Neural cell (in vitro differentiated cells): ENCODE data around the gene NUP210L. TPM values are rescaled to one million over a fixed set of nuclear protein-coding genes. Genes with fewer than 3 reads are reported as not detected.

Experiments
- H2AFZ ChIP-seq: fragments of 200-600, 300-800 bp; sonication (generic), shearing (Covaris generic); 2 replicates; pipeline ENCODE4 v1.6.0; 2014; ENCODE audit warnings: low read depth, mild to moderate bottlenecking, antibody characterized with exemption, low read length, moderate library complexity
- H3F3A ChIP-seq: fragments of 200-600 bp; shearing (Covaris generic); 2 replicates; pipeline ENCODE4 v1.6.1; 2016; ENCODE audit warnings: mild to moderate bottlenecking, moderate library complexity, mixed read lengths, antibody characterized with exemption, low read length; ENCODE audit not compliant: insufficient read depth, poor library complexity, severe bottlenecking
- H3K27ac ChIP-seq: fragments of 200-600, 300-800 bp; sonication (generic), shearing (Covaris generic); 2 replicates; pipeline ENCODE4 v1.5.1; 2014; ENCODE audit warnings: mild to moderate bottlenecking, low read length, moderate library complexity
- H3K27me3 ChIP-seq: fragments of 300-800, 200-600 bp; sonication (generic), shearing (Covaris generic); 2 replicates; pipeline ENCODE4 v1.6.0; 2014; ENCODE audit warnings: mild to moderate bottlenecking, low read depth, low read length, moderate library complexity; ENCODE audit not compliant: insufficient read depth
- H3K36me3 ChIP-seq: fragments of 300-800, 200-600 bp; sonication (generic), shearing (Covaris generic); 2 replicates; pipeline ENCODE4 v1.5.1; 2014; ENCODE audit warnings: mild to moderate bottlenecking, antibody characterized with exemption, low read length, moderate library complexity; ENCODE audit not compliant: insufficient read depth
- H3K4me2 ChIP-seq: fragments of 300-800, 200-600 bp; sonication (generic), shearing (Covaris generic); 2 replicates; pipeline ENCODE4 v1.6.0; 2014; ENCODE audit warnings: mild to moderate bottlenecking, low read length
- H3K4me3 ChIP-seq: fragments of 300-800, 200-600 bp; sonication (generic), shearing (Covaris generic); 2 replicates; pipeline ENCODE4 v1.5.1; 2014; ENCODE audit warnings: mild to moderate bottlenecking, low read length, moderate library complexity
- H3K79me2 ChIP-seq: fragments of 200-600 bp; shearing (Covaris generic); replicated peaks from 2 replicates; pipeline ENCODE4 v1.6.0; 2014; ENCODE audit warnings: mild to moderate bottlenecking, low read length, moderate library complexity; ENCODE audit not compliant: insufficient read depth
- H3K9ac ChIP-seq: fragments of 300-800, 200-600 bp; sonication (generic), shearing (Covaris generic); 2 replicates; pipeline ENCODE4 v1.6.1; 2016; ENCODE audit warnings: mild to moderate bottlenecking, low read length, mixed read lengths
- H3K9me2 ChIP-seq: fragments of 200-600 bp; shearing (Covaris generic); 2 replicates; pipeline ENCODE4 v1.6.1; 2016; ENCODE audit warnings: mild to moderate bottlenecking, low read length, mixed read lengths; ENCODE audit not compliant: insufficient read depth
- H3K9me3 ChIP-seq: fragments of 200-600, 300-800 bp; sonication (generic), shearing (Covaris generic); 2 replicates; pipeline ENCODE4 v1.6.1; 2016; ENCODE audit warnings: mild to moderate bottlenecking, mixed run types, low read length, moderate library complexity, mixed read lengths
- H4K20me1 ChIP-seq: fragments of 200-600 bp; shearing (Covaris generic); 2 replicates; pipeline ENCODE4 v1.6.1; 2016; ENCODE audit warnings: mild to moderate bottlenecking, mixed run types; ENCODE audit not compliant: insufficient read depth
- CTCF ChIP-seq: fragments of 450-650 bp; IDR thresholded peaks from 2 replicates; pipeline ENCODE4 v1.5.1; 2014; ENCODE audit warnings: antibody characterized with exemption, mild to moderate bottlenecking, moderate library complexity; ENCODE audit not compliant: poor library complexity, severe bottlenecking
- EP300 ChIP-seq: fragments of 450-650 bp; conservative IDR thresholded peaks from 2 replicates; pipeline ENCODE4 v1.6.1; 2014; ENCODE audit warnings: antibody characterized with exemption, mild to moderate bottlenecking, moderate library complexity; ENCODE audit not compliant: poor library complexity, severe bottlenecking
- EZH2 ChIP-seq: fragments of 200-600, 300-800 bp; shearing (Covaris generic), sonication (generic); IDR thresholded peaks from 2 replicates; pipeline ENCODE4 v1.6.1; 2014; ENCODE audit warnings: antibody characterized with exemption, low read length, borderline replicate concordance, mild to moderate bottlenecking; ENCODE audit not compliant: insufficient read depth, poor library complexity, severe bottlenecking
- MXI1 ChIP-seq: fragments of 450-650 bp; conservative IDR thresholded peaks from 2 replicates; pipeline ENCODE4 v1.6.1; 2014; ENCODE audit warnings: antibody characterized with exemption, mild to moderate bottlenecking; ENCODE audit not compliant: poor library complexity, severe bottlenecking
- POLR2AphosphoS5 ChIP-seq: IDR thresholded peaks from 2 replicates; pipeline ENCODE4 v1.6.1; 2012
- RAD21 ChIP-seq: fragments of 450-650 bp; conservative IDR thresholded peaks from 2 replicates; pipeline ENCODE4 v1.6.1; 2014; ENCODE audit warnings: antibody characterized with exemption, mild to moderate bottlenecking, moderate library complexity
- SMC3 ChIP-seq: fragments of 450-650 bp; conservative IDR thresholded peaks from 2 replicates; pipeline ENCODE4 v1.6.1; 2014; ENCODE audit warnings: antibody characterized with exemption, mild to moderate bottlenecking, moderate library complexity; ENCODE audit not compliant: poor library complexity
- TAF1 ChIP-seq: IDR thresholded peaks from 2 replicates; pipeline ENCODE4 v1.6.1; 2012; ENCODE audit warnings: low read depth
- polyA plus RNA-seq: library from polyadenylated mRNA; depleted of rRNA; stranded (reverse); fragments of >200 nt; gene quantifications from 2 replicates; pipeline ENCODE4 v1.2.3, GENCODE V29; 2014
- TF ChIP-seq, protein P1 (sequence below): IDR thresholded peaks from 2 replicates; pipeline ENCODE4 v1.6.1; 2012; ENCODE audit warnings: borderline replicate concordance

NUP210L gene
- polyA plus RNA-seq, 1 donor from 2014 or later: 0.09 TPM

DNA sequence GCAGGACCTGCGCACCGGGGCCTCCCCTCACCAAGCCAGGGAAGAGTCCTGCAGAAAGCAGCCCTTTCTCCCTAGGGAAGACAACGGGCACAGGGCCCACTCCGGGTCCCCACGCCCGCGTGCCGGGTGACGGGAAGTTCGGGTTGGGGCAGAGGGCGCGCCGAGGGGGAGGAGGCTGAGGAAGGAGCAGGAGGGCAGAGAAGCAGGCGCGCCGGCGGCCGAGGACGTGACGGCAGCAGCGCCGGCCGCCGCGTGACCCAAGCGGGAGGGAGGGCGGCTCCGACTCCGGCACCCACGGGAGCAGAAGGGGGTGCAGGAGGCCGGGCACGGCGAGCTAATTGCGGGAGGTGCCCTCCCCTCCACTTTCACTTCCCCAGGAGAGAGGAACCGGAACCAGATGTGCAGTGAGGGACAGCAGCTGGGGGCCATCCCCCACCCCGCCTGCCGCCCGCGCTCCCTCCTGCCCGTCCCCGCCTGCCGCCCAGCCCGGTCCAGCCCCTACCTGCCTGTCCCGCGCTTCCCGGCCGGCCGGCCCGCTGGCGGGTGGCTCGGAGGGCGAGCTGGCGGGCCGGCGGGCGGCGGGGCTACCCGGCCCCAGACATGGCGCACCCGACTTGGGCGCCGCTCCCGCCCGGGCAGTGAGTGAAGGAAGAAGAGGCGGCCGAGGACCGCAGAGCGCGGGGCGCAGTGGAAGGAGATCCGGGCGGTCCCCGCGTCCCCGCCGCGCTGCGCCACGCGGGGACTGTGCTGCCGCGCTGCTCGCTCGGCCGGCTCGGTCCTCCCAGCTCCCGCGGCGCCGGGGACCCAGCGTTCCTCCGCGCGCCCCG is 208.9 kb downstream of the NUP210L start:
- Histone ChIP-seq H3K27ac (peak overlapping the region; percentile 47), H3F3A (no peaks in the 10 kb centered on the region), H3K4me3 (peak overlapping the region; percentile 85), H2AFZ (peak overlapping the region; percentile 18), H3K27me3 (no peaks in the 10 kb centered on the region), H3K36me3 (no peaks in the 10 kb centered on the region), H4K20me1 (no peaks in the 10 kb centered on the region), H3K9me2 (no peaks in the 10 kb centered on the region), H3K79me2 (peaks cover 4% of the 10 kb centered on the region), H3K9ac (peak overlapping the region; percentile 79), H3K4me2 (peak overlapping the region; percentile 67), H3K9me3 (no peaks in the 10 kb centered on the region)
- TF ChIP-seq EZH2: no peak
- TF ChIP-seq EP300: no peak
- TF ChIP-seq, protein P1, sequence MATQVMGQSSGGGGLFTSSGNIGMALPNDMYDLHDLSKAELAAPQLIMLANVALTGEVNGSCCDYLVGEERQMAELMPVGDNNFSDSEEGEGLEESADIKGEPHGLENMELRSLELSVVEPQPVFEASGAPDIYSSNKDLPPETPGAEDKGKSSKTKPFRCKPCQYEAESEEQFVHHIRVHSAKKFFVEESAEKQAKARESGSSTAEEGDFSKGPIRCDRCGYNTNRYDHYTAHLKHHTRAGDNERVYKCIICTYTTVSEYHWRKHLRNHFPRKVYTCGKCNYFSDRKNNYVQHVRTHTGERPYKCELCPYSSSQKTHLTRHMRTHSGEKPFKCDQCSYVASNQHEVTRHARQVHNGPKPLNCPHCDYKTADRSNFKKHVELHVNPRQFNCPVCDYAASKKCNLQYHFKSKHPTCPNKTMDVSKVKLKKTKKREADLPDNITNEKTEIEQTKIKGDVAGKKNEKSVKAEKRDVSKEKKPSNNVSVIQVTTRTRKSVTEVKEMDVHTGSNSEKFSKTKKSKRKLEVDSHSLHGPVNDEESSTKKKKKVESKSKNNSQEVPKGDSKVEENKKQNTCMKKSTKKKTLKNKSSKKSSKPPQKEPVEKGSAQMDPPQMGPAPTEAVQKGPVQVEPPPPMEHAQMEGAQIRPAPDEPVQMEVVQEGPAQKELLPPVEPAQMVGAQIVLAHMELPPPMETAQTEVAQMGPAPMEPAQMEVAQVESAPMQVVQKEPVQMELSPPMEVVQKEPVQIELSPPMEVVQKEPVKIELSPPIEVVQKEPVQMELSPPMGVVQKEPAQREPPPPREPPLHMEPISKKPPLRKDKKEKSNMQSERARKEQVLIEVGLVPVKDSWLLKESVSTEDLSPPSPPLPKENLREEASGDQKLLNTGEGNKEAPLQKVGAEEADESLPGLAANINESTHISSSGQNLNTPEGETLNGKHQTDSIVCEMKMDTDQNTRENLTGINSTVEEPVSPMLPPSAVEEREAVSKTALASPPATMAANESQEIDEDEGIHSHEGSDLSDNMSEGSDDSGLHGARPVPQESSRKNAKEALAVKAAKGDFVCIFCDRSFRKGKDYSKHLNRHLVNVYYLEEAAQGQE: no peak
- peak; percentile 51 for TF ChIP-seq MXI1
- TF ChIP-seq TAF1: no peak
- TF ChIP-seq CTCF: no peak
- no peak for TF ChIP-seq SMC3
- peak; percentile 28 for TF ChIP-seq POLR2AphosphoS5
- no peak for TF ChIP-seq RAD21

GRCh38 chr1:153945131-153945794 is 209.6 kb downstream of the NUP210L start:
- no peaks in the 10 kb centered on the region for H3F3A ChIP-seq
- no peaks in the 10 kb centered on the region for H3K9me3 ChIP-seq
- H2AFZ ChIP-seq: peak overlapping the region; percentile 18
- H3K27ac ChIP-seq: peak overlapping the region; percentile 47
- H3K36me3 ChIP-seq: no peaks in the 10 kb centered on the region
- H3K9me2 ChIP-seq: no peaks in the 10 kb centered on the region
- H3K4me3 ChIP-seq: peak overlapping the region; percentile 85
- peaks cover 4% of the 10 kb centered on the region for H3K79me2 ChIP-seq
- peak overlapping the region; percentile 67 for H3K4me2 ChIP-seq
- TF ChIP-seq MXI1 (no peak), TAF1 (no peak), SMC3 (no peak), RAD21 (no peak)
- H3K9ac ChIP-seq: peak overlapping the region; percentile 79
- H3K27me3 ChIP-seq: no peaks in the 10 kb centered on the region
- H4K20me1 ChIP-seq: no peaks in the 10 kb centered on the region
